Endothelial cell (in vitro differentiated cells): Measurements from ENCODE around the gene GJC1. TPM values are rescaled to one million over a fixed set of nuclear protein-coding genes. Genes with fewer than 3 reads are reported as not detected.

Source experiments
- DNase-seq: peaks from one replicate; pipeline ENCODE4 v3.0.0; 2021; ENCODE audit warnings: low spot score
- H3K27ac Mint-ChIP-seq: one replicate; pipeline ENCODE4 v1.8.0; 2021; ENCODE audit warnings: mixed read lengths, inconsistent platforms; ENCODE audit not compliant: unreplicated experiment
- H3K27me3 Mint-ChIP-seq: one replicate; pipeline ENCODE4 v1.8.0; 2021; ENCODE audit warnings: mild to moderate bottlenecking, moderate library complexity, mixed read lengths, inconsistent platforms; ENCODE audit not compliant: unreplicated experiment
- H3K36me3 Mint-ChIP-seq: one replicate; pipeline ENCODE4 v1.8.0; 2021; ENCODE audit warnings: mild to moderate bottlenecking, low read depth, mixed read lengths, inconsistent platforms; ENCODE audit not compliant: unreplicated experiment
- H3K4me1 Mint-ChIP-seq: one replicate; pipeline ENCODE4 v1.8.0; 2021; ENCODE audit warnings: mild to moderate bottlenecking, mixed read lengths, inconsistent platforms; ENCODE audit not compliant: unreplicated experiment
- H3K4me3 Mint-ChIP-seq: one replicate; pipeline ENCODE4 v1.8.0; 2021; ENCODE audit warnings: mild to moderate bottlenecking, mixed read lengths, inconsistent platforms; ENCODE audit not compliant: unreplicated experiment
- H3K9me3 Mint-ChIP-seq: one replicate; pipeline ENCODE4 v1.8.0; 2021; ENCODE audit warnings: mixed read lengths, inconsistent platforms; ENCODE audit not compliant: unreplicated experiment
- total RNA-seq: library from RNA; stranded (reverse); fragmentation: NEBNext Ultra II Directional; extraction: Animal tissue kit (Norgen Biotek cat#: 25700); gene quantifications from one replicate; pipeline ENCODE4 v1.2.1, GENCODE V29; 2021; ENCODE audit not compliant: unreplicated experiment
- TF ChIP-seq, protein P1 (sequence below): fragments of 200-600 bp; sonication (generic); IDR thresholded peaks from one replicate; pipeline ENCODE4 v1.5.0; 2021; ENCODE audit warnings: antibody characterized with exemption; ENCODE audit not compliant: unreplicated experiment

Gene GJC1
- total RNA-seq, 1 donor from 2014 or later: 36.5 TPM

DNA sequence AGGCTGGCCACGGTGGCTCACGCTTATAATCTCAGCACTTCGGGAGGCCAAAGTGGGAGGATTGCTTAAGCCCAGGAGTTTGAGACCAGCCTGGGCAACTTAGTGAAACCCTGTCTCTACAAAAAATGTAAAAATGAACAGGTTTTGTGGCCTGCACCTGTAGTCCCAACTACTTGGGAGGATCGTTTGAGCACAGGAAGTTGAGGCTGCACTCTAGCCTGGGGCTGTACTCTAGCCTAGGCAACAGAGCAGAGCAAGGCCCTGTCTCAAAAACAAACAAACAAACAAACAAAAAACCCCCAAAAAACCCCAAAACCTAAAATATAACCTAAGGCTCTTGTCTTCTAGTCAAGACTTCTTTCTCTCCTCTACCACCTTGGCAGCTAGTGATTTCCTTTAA is 10.2 kb upstream of the GJC1 start:
- Mint-ChIP-seq H3K27ac (no peak overlapping the region), H3K36me3 (no peaks in the 10 kb centered on the region), H3K9me3 (no peaks in the 10 kb centered on the region), H3K27me3 (peaks cover 5% of the 10 kb centered on the region), H3K4me3 (no peak overlapping the region), H3K4me1 (peaks cover 15% of the 10 kb centered on the region)
- DNase-seq: no peak
- TF ChIP-seq, protein P1, sequence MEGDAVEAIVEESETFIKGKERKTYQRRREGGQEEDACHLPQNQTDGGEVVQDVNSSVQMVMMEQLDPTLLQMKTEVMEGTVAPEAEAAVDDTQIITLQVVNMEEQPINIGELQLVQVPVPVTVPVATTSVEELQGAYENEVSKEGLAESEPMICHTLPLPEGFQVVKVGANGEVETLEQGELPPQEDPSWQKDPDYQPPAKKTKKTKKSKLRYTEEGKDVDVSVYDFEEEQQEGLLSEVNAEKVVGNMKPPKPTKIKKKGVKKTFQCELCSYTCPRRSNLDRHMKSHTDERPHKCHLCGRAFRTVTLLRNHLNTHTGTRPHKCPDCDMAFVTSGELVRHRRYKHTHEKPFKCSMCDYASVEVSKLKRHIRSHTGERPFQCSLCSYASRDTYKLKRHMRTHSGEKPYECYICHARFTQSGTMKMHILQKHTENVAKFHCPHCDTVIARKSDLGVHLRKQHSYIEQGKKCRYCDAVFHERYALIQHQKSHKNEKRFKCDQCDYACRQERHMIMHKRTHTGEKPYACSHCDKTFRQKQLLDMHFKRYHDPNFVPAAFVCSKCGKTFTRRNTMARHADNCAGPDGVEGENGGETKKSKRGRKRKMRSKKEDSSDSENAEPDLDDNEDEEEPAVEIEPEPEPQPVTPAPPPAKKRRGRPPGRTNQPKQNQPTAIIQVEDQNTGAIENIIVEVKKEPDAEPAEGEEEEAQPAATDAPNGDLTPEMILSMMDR: no peak

DNA sequence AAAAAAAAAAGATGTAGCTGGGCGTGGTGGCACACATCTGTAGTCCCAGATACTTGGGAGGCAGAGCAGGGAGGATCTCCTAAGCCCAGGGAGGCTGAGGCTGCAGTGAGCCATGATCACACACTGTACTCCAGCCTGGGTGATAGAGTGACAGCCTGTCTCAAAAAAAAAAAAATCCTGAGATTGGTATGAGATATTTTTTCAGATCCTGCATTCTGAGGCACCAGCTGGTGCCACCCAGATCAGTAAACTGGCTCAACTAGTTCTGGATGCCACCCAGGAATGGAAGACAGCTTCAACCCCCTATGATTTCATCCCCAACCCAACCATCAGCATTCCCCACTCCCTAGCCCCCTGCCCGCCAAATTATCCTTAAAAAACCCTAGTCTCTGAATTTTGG is 7.1 kb upstream of the GJC1 start:
- H3K27me3 Mint-ChIP-seq: no peaks in the 10 kb centered on the region
- TF ChIP-seq, protein P1: no peak
- H3K4me3 Mint-ChIP-seq: no peak overlapping the region
- no peaks in the 10 kb centered on the region for H3K4me1 Mint-ChIP-seq
- no peak overlapping the region for H3K27ac Mint-ChIP-seq
- no peak for DNase-seq
- H3K9me3 Mint-ChIP-seq: no peaks in the 10 kb centered on the region
- H3K36me3 Mint-ChIP-seq: no peaks in the 10 kb centered on the region

DNA sequence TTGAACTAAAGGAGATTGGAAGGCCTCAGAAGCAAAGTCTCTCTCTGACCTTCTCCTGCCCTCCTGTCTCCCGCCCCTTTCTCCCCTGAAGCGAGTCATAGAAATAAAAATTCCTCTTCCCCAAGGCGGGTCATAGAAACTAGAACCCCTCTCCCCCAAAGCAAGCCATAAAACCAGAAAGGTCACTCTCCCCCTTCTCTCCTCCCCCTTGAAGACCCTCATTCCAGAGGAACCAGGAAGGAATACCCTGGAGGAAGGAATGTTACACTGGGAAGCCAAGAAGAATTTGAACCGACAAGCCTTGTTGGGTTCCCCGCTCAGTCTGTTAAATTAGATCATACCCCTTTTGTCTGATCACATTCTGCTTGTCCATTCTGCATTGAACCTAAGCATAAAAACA is 2.7 kb upstream of the GJC1 start:
- no peaks in the 10 kb centered on the region for H3K36me3 Mint-ChIP-seq
- DNase-seq: no peak
- TF ChIP-seq, protein P1: no peak
- no peak overlapping the region for H3K27ac Mint-ChIP-seq
- H3K9me3 Mint-ChIP-seq: no peaks in the 10 kb centered on the region
- H3K4me3 Mint-ChIP-seq: no peak overlapping the region
- H3K27me3 Mint-ChIP-seq: peaks cover 4% of the 10 kb centered on the region
- H3K4me1 Mint-ChIP-seq: peaks cover 6% of the 10 kb centered on the region

DNA sequence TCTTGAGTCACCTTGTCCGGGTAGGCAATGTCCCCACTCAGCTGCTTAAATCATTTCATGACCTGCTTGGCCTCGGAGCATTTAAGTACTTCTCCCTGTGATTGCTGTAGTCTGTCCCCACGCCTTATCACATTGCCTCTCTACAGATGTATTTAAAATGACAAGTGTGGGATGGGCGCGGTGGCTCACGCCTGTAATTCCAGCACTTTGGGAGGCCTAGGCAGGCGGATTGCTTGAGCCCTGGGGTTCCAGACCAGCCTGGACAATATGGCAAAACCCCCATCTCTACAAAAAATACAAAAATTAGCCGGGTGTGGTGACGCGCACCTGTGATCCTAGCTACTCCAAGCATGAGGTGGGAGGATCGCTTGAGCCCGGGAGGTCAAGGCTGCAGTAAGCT is 1.3 kb upstream of the GJC1 start:
- no peak for DNase-seq
- TF ChIP-seq, protein P1: no peak
- no peak overlapping the region for H3K27ac Mint-ChIP-seq
- H3K36me3 Mint-ChIP-seq: no peaks in the 10 kb centered on the region
- H3K9me3 Mint-ChIP-seq: no peaks in the 10 kb centered on the region
- peaks cover 4% of the 10 kb centered on the region for H3K27me3 Mint-ChIP-seq
- peaks cover 6% of the 10 kb centered on the region for H3K4me1 Mint-ChIP-seq
- H3K4me3 Mint-ChIP-seq: peak overlapping the region; percentile 25

DNA sequence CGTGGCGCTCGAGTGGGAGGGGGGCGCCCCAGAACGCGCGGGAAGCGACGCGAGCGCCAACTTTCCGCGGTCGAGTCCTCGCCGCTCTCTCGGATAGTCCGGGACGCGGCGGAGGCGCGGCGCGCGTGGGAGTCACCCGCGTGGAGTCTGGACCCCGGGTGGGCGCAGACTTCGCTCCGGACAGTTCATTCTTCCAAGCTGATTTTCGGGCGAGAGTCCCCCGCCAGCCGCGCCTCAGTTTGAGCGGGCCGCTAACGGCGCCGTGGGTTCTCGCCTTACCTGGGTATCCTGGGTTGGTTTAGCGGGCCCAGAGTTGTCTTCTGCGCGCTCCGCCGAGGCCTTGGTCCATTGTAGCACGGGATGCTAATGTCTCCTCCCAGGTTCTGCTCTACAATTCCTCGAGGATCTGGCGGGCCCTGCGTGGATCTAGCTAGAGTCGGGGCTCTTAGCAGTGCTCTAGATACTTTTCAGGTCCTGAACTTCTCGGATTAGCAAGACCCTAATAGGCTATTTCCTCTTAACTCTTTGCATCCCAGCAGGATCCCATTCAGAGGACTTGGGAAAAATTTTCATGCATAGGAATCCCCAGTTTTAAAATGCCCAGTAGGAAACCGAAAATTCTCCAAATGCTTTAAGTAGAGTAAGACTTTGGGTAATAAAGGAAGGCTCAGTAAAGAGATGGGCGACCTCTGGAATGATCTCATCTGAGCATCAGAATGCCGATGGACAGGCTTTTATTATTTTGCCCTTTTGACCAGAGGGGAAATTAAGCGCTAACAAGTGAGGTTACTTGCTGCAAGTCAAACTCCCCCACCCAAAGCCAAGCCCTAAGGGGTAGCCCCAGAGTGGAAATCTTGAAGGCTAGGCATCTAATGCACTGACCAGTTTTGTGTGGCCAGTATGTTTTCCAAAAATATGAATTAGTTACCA is 537 bp upstream of the GJC1 start:
- Mint-ChIP-seq H3K36me3 (no peaks in the 10 kb centered on the region), H3K9me3 (no peaks in the 10 kb centered on the region), H3K4me1 (peaks cover 6% of the 10 kb centered on the region), H3K4me3 (peak overlapping the region; percentile 91), H3K27me3 (peaks cover 4% of the 10 kb centered on the region), H3K27ac (no peak overlapping the region)
- TF ChIP-seq, protein P1: no peak
- DNase-seq: peak; percentile 40
